Neural cell (in vitro differentiated cells): Measurements from ENCODE around the gene NAGA. TPM values are rescaled to one million over a fixed set of nuclear protein-coding genes. Genes with fewer than 3 reads are reported as not detected.

Source experiments
- H2AFZ ChIP-seq: fragments of 200-600, 300-800 bp; sonication (generic), shearing (Covaris generic); 2 replicates; pipeline ENCODE4 v1.6.0; 2014; ENCODE audit warnings: low read depth, mild to moderate bottlenecking, antibody characterized with exemption, low read length, moderate library complexity
- H3F3A ChIP-seq: fragments of 200-600 bp; shearing (Covaris generic); 2 replicates; pipeline ENCODE4 v1.6.1; 2016; ENCODE audit warnings: mild to moderate bottlenecking, moderate library complexity, mixed read lengths, antibody characterized with exemption, low read length; ENCODE audit not compliant: insufficient read depth, poor library complexity, severe bottlenecking
- H3K27ac ChIP-seq: fragments of 200-600, 300-800 bp; sonication (generic), shearing (Covaris generic); 2 replicates; pipeline ENCODE4 v1.5.1; 2014; ENCODE audit warnings: mild to moderate bottlenecking, low read length, moderate library complexity
- H3K27me3 ChIP-seq: fragments of 300-800, 200-600 bp; sonication (generic), shearing (Covaris generic); 2 replicates; pipeline ENCODE4 v1.6.0; 2014; ENCODE audit warnings: mild to moderate bottlenecking, low read depth, low read length, moderate library complexity; ENCODE audit not compliant: insufficient read depth
- H3K36me3 ChIP-seq: fragments of 300-800, 200-600 bp; sonication (generic), shearing (Covaris generic); 2 replicates; pipeline ENCODE4 v1.5.1; 2014; ENCODE audit warnings: mild to moderate bottlenecking, antibody characterized with exemption, low read length, moderate library complexity; ENCODE audit not compliant: insufficient read depth
- H3K4me2 ChIP-seq: fragments of 300-800, 200-600 bp; sonication (generic), shearing (Covaris generic); 2 replicates; pipeline ENCODE4 v1.6.0; 2014; ENCODE audit warnings: mild to moderate bottlenecking, low read length
- H3K4me3 ChIP-seq: fragments of 300-800, 200-600 bp; sonication (generic), shearing (Covaris generic); 2 replicates; pipeline ENCODE4 v1.5.1; 2014; ENCODE audit warnings: mild to moderate bottlenecking, low read length, moderate library complexity
- H3K79me2 ChIP-seq: fragments of 200-600 bp; shearing (Covaris generic); replicated peaks from 2 replicates; pipeline ENCODE4 v1.6.0; 2014; ENCODE audit warnings: mild to moderate bottlenecking, low read length, moderate library complexity; ENCODE audit not compliant: insufficient read depth
- H3K9ac ChIP-seq: fragments of 300-800, 200-600 bp; sonication (generic), shearing (Covaris generic); 2 replicates; pipeline ENCODE4 v1.6.1; 2016; ENCODE audit warnings: mild to moderate bottlenecking, low read length, mixed read lengths
- H3K9me2 ChIP-seq: fragments of 200-600 bp; shearing (Covaris generic); 2 replicates; pipeline ENCODE4 v1.6.1; 2016; ENCODE audit warnings: mild to moderate bottlenecking, low read length, mixed read lengths; ENCODE audit not compliant: insufficient read depth
- H3K9me3 ChIP-seq: fragments of 200-600, 300-800 bp; sonication (generic), shearing (Covaris generic); 2 replicates; pipeline ENCODE4 v1.6.1; 2016; ENCODE audit warnings: mild to moderate bottlenecking, mixed run types, low read length, moderate library complexity, mixed read lengths
- H4K20me1 ChIP-seq: fragments of 200-600 bp; shearing (Covaris generic); 2 replicates; pipeline ENCODE4 v1.6.1; 2016; ENCODE audit warnings: mild to moderate bottlenecking, mixed run types; ENCODE audit not compliant: insufficient read depth
- CTCF ChIP-seq: fragments of 450-650 bp; IDR thresholded peaks from 2 replicates; pipeline ENCODE4 v1.5.1; 2014; ENCODE audit warnings: antibody characterized with exemption, mild to moderate bottlenecking, moderate library complexity; ENCODE audit not compliant: poor library complexity, severe bottlenecking
- EP300 ChIP-seq: fragments of 450-650 bp; conservative IDR thresholded peaks from 2 replicates; pipeline ENCODE4 v1.6.1; 2014; ENCODE audit warnings: antibody characterized with exemption, mild to moderate bottlenecking, moderate library complexity; ENCODE audit not compliant: poor library complexity, severe bottlenecking
- EZH2 ChIP-seq: fragments of 200-600, 300-800 bp; shearing (Covaris generic), sonication (generic); IDR thresholded peaks from 2 replicates; pipeline ENCODE4 v1.6.1; 2014; ENCODE audit warnings: antibody characterized with exemption, low read length, borderline replicate concordance, mild to moderate bottlenecking; ENCODE audit not compliant: insufficient read depth, poor library complexity, severe bottlenecking
- MXI1 ChIP-seq: fragments of 450-650 bp; conservative IDR thresholded peaks from 2 replicates; pipeline ENCODE4 v1.6.1; 2014; ENCODE audit warnings: antibody characterized with exemption, mild to moderate bottlenecking; ENCODE audit not compliant: poor library complexity, severe bottlenecking
- POLR2AphosphoS5 ChIP-seq: IDR thresholded peaks from 2 replicates; pipeline ENCODE4 v1.6.1; 2012
- RAD21 ChIP-seq: fragments of 450-650 bp; conservative IDR thresholded peaks from 2 replicates; pipeline ENCODE4 v1.6.1; 2014; ENCODE audit warnings: antibody characterized with exemption, mild to moderate bottlenecking, moderate library complexity
- REST ChIP-seq: IDR thresholded peaks from 2 replicates; pipeline ENCODE4 v1.6.1; 2012; ENCODE audit warnings: borderline replicate concordance
- SMC3 ChIP-seq: fragments of 450-650 bp; conservative IDR thresholded peaks from 2 replicates; pipeline ENCODE4 v1.6.1; 2014; ENCODE audit warnings: antibody characterized with exemption, mild to moderate bottlenecking, moderate library complexity; ENCODE audit not compliant: poor library complexity
- TAF1 ChIP-seq: IDR thresholded peaks from 2 replicates; pipeline ENCODE4 v1.6.1; 2012; ENCODE audit warnings: low read depth
- polyA plus RNA-seq: library from polyadenylated mRNA; depleted of rRNA; stranded (reverse); fragments of >200 nt; gene quantifications from 2 replicates; pipeline ENCODE4 v1.2.3, GENCODE V29; 2014

Gene NAGA
- polyA plus RNA-seq, 1 donor from 2014 or later = 8.8 TPM

DNA sequence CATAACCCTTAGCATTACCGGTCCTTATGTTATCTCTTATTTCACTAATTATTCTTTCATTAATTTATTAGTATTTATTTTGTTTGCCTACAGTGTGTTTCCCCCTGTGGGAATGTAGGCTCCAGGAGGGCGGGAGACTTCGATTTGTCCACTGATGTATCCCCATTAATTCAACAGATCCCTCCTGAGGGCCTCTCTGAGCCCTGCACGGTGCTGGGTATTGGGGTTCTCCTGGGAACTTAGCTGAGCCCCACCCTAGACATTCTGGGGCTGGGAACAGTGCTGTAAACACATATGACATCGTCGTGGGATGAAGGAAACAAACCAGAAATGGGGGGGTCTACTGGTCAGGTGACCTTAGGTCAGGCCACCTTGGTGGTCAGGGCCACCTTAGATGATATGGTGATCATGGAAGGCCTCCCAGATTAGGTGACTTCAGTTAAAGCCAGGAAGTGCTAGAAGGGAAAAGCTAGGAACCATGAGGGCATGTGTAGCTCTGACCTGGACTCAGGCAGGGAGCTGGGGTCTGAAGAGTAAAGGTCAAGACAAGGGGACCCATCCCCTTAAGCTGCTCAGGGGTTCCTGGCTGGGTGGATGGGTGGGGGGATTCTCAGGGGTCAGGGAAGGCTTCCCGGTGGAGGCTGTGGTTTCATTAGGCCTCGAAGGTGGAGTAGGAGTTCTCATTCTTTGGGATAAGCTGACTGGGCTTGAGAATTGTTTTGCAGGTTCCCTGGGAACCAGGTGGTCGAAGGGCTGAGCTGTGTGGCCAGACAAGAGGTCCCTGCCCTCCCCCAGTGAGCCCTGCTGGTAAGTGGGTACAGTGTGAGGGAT, 4.4 kb upstream of the NAGA start:
- no peak overlapping the region for H3K27ac ChIP-seq
- no peaks in the 10 kb centered on the region for H3K27me3 ChIP-seq
- H3K4me3 ChIP-seq = no peak overlapping the region
- H2AFZ ChIP-seq = no peak overlapping the region
- H3K4me2 ChIP-seq = no peak overlapping the region
- peaks cover under 1% of the 10 kb centered on the region for H3K79me2 ChIP-seq
- no peaks in the 10 kb centered on the region for H3K9me2 ChIP-seq
- peaks cover 5% of the 10 kb centered on the region for H3F3A ChIP-seq
- no peaks in the 10 kb centered on the region for H3K9me3 ChIP-seq
- no peaks in the 10 kb centered on the region for H3K36me3 ChIP-seq
- TF ChIP-seq RAD21 (no peak), TAF1 (no peak), REST (no peak), SMC3 (no peak), POLR2AphosphoS5 (no peak), EZH2 (no peak), CTCF (no peak), MXI1 (no peak)
- H4K20me1 ChIP-seq = no peaks in the 10 kb centered on the region
- no peak overlapping the region for H3K9ac ChIP-seq

- Histone ChIP-seq H4K20me1 (no peaks in the 10 kb centered on the region), H3K9me2 (no peaks in the 10 kb centered on the region), H3K27me3 (no peaks in the 10 kb centered on the region), H3K79me2 (no peaks in the 10 kb centered on the region), H3K4me3 (no peak within 1 kb of the TSS), H2AFZ (no peak within 1 kb of the TSS), H3F3A (peaks cover 5% of the 10 kb centered on the region), H3K27ac (no peak within 1 kb of the TSS), H3K9ac (no peak within 1 kb of the TSS), H3K4me2 (no peak within 1 kb of the TSS), H3K9me3 (no peaks in the 10 kb centered on the region), H3K36me3 (no peaks in the 10 kb centered on the region)
- TF ChIP-seq EP300 = no peak
- no peak for TF ChIP-seq CTCF
- no peak for TF ChIP-seq EZH2
- TF ChIP-seq MXI1 = no peak
- TF ChIP-seq SMC3 = no peak
- TF ChIP-seq TAF1 = no peak
- TF ChIP-seq RAD21 = no peak
- TF ChIP-seq REST = no peak
- TF ChIP-seq POLR2AphosphoS5 = no peak
Observed at GRCh38 chr22:42074132-42074811, 3.7 kb upstream of the NAGA start, which contains the start of gene PHETA2. PHETA2 (plus strand) TSS chr22:42074248; CDS start chr22:42077294, 3,046 bp downstream.
